NB4 (cell line): Measurements from ENCODE around the gene RAB21.

Source experiments
- DNase-seq: peaks from one replicate; pipeline ENCODE4 v3.0.0; 2010; ENCODE audit warnings: low read depth
- H3K4me3 ChIP-seq: one replicate; pipeline ENCODE4 v1.5.1; 2011; ENCODE audit warnings: mild to moderate bottlenecking, low read depth, low read length, moderate library complexity
- CTCF ChIP-seq: IDR thresholded peaks from one replicate; pipeline ENCODE4 v1.5.1; 2012; ENCODE audit warnings: low read depth, low read length
- MAX ChIP-seq: IDR thresholded peaks from 2 replicates; pipeline ENCODE4 v1.6.1; 2011; ENCODE audit warnings: low read depth, low read length
- MYC ChIP-seq: IDR thresholded peaks from 2 replicates; pipeline ENCODE4 v1.6.1; 2011; ENCODE audit warnings: low read depth, low read length
- POLR2A ChIP-seq: IDR thresholded peaks from 2 replicates; pipeline ENCODE4 v1.6.1; 2011; ENCODE audit warnings: mild to moderate bottlenecking; ENCODE audit not compliant: insufficient read length; ENCODE audit errors: extremely low read depth

The RAB21 gene

GRCh38 chr12:71767183-71767582 lies 12.5 kb downstream of the RAB21 start:
- DNase-seq = no peak
- H3K4me3 ChIP-seq = no peak overlapping the region
- TF ChIP-seq MAX (no peak), CTCF (no peak), POLR2A (no peak)

DNA sequence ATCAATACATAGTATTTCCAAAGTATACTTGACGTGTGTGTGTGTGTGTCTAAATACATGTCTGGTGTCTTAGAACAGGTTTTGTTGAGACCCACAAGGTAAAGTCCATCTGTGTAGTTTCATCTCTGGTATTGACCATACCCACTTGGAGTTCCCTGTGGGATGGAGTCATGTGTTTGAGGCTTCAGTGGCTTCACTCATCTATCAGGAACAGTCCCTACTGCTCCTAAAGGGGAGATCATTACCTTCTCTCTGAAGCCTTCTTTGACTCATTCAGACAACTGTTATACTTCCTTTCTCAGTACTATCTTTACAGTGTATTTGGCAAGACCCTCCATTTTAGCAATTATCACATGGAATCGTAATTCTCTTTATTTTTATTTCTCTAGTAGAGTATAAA lies 14.2 kb downstream of the RAB21 start:
- no peak for DNase-seq
- TF ChIP-seq POLR2A (no peak), MAX (no peak), MYC (no peak), CTCF (no peak)
- no peak overlapping the region for H3K4me3 ChIP-seq

DNA sequence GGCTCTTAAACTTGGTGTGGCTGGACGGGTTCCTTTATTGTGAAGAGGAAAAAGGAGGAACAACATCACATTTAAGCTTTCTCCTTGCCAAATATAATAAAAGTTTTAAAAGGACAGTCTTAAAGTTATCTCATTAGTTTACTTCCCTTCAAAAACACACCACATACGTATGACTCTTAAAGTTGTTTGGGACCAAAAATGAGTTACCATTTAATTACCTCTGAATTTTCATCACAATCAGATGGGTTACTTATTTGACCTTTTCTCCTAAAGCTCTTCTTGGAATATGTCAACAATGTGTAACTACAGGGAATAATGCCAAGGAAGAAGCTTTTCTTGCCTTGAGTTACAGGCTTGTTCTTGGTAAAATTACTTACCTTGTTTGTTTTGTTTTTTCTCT lies 16.4 kb downstream of the RAB21 start:
- H3K4me3 ChIP-seq = no peak overlapping the region
- no peak for TF ChIP-seq MAX
- TF ChIP-seq MYC = no peak
- TF ChIP-seq POLR2A = no peak
- no peak for TF ChIP-seq CTCF
- no peak for DNase-seq

DNA sequence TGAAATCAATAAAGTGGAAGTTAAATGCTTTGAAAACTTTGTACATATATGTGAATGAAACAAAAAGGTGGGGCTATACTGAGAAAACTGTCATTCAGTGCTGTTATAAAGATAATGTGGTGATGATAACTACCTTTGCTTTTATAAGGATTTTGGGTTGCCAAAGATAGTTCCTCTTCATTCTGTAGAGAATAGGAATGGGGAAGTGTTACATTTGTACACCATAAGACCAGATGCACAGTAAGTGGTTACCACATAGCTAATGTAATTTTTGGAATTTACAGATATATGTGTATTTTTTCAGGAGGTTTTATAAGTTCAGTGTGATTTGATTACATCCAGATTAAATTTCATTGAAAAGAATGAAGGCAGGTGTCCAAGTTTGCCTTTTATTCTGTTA lies 18.1 kb downstream of the RAB21 start:
- H3K4me3 ChIP-seq = no peak overlapping the region
- TF ChIP-seq MAX (no peak), POLR2A (no peak), CTCF (no peak), MYC (no peak)
- DNase-seq = peak; percentile 24

DNA sequence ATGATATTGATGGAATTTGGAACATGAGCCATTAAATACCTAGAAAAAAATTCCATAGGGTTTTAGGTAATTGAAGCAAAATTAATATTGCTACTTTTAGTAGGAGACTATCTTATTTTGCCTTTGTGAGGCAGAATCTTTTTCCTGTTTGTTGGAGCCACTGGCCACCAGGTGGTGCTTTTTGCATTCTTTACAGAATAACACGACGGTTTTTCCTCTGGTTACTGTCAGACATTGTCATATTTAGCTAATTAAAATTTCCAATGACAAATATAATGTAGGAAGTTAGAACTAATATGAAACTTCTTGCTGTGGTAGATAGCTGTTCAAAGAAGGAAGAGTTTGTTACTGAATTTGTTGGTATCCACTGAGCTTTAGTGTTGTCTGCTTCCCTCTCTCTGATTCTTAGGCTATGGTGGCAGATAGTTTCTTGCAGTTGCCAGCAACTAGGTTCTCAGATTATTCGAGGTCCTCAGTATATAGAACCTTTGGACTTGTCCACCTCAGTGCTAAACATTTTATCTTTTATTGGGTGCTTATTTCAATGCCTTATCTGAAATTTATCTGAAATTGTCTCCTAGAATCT lies 25.7 kb downstream of the RAB21 start:
- peak; percentile 71 for TF ChIP-seq CTCF
- TF ChIP-seq MAX = no peak
- H3K4me3 ChIP-seq = no peak overlapping the region
- DNase-seq = peak; percentile 63

GRCh38 chr12:71782017-71782416 lies 27.4 kb downstream of the RAB21 start:
- DNase-seq = peak; percentile 25
- no peak overlapping the region for H3K4me3 ChIP-seq
- TF ChIP-seq CTCF = no peak
- no peak for TF ChIP-seq POLR2A
- TF ChIP-seq MAX = no peak
- no peak for TF ChIP-seq MYC
